Measurements from ENCODE around the gene SEBOX.

- no peak for TF ChIP-seq CTCF (IDR thresholded peaks at IDR 0.05; ENCODE audit: low read length)
- TF ChIP-seq EZH2 (optimal IDR thresholded peaks at IDR 0.05; ENCODE audit: low read depth, low read length): no peak
- no peak for TF ChIP-seq EZH2phosphoT487 (IDR thresholded peaks at IDR 0.05; ENCODE audit: low read length)
Observed at GRCh38 chr17:28324267-28324745, 40.7 kb downstream of the SEBOX start.
